Naive thymus-derived CD4-positive, alpha-beta T cell (primary cell): ENCODE data around the gene BICD2. TPM values are rescaled to one million over a fixed set of nuclear protein-coding genes. Genes with fewer than 3 reads are reported as not detected.
A peak's percentile ranks its signal among the peaks of the same experiment; 100 is the strongest.

Experiments used
- ATAC-seq: fragments of 150-1000 bp; cut with Tn5 transposase; 2 replicates; pipeline ENCODE4 v1.10.0; 2021; ENCODE audit warnings: mild to moderate bottlenecking, moderate library complexity
- CTCF ChIA-PET: fragments of 350-600 bp; sonication (Branson Sonifier 250); formaldehyde crosslinking; loops from one replicate; lab custom pipeline; 2021; ENCODE audit warnings: antibody characterized with exemption; lab: Charles Lee
- POLR2A ChIA-PET: fragments of 350-600 bp; sonication (Branson Sonifier 250); formaldehyde crosslinking; loops from one replicate; lab custom pipeline; 2021; ENCODE audit warnings: antibody characterized with exemption, inconsistent platforms; lab: Charles Lee
- DNase-seq, 9 donors: peaks; one replicate each; pipeline versions ENCODE4 v3.0.0 to v3.0.0-alpha.2; 2020 to 2022; ENCODE audit warnings: mixed read lengths in 1 of 9
- H3K27ac ChIP-seq: one replicate; pipeline ENCODE4 v1.7.0; 2013; ENCODE audit warnings: mild to moderate bottlenecking, low read depth, low read length, moderate library complexity
- H3K27me3 ChIP-seq, 2 donors: one replicate each; pipeline ENCODE4 v1.7.0; 2013; ENCODE audit warnings: low read length in 2 of 2, mild to moderate bottlenecking in 2 of 2, moderate library complexity in 2 of 2; ENCODE audit not compliant: control insufficient read depth in 2 of 2, insufficient read depth in 2 of 2
- H3K36me3 ChIP-seq, 3 experiments: 1 replicate in 2 of 3; 2 replicates in 1 of 3; pipeline ENCODE4 v1.7.0; 2013; ENCODE audit warnings: low read length in 3 of 3, mild to moderate bottlenecking in 3 of 3, moderate library complexity in 1 of 3; ENCODE audit not compliant: insufficient read depth in 3 of 3, control insufficient read depth in 2 of 3
- H3K4me1 ChIP-seq, 2 donors: one replicate each; pipeline ENCODE4 v1.7.0; 2013; ENCODE audit warnings: low read length in 2 of 2, mild to moderate bottlenecking in 2 of 2, moderate library complexity in 1 of 2; ENCODE audit not compliant: control insufficient read depth in 2 of 2, insufficient read depth in 2 of 2
- H3K4me3 ChIP-seq: 2 replicates; pipeline ENCODE4 v1.7.0; 2013; ENCODE audit warnings: mild to moderate bottlenecking, low read length
- H3K9me3 ChIP-seq, 3 experiments: 1 replicate in 2 of 3; 2 replicates in 1 of 3; pipeline ENCODE4 v1.7.0; 2013; ENCODE audit warnings: low read length in 3 of 3; ENCODE audit not compliant: control insufficient read depth in 2 of 3
- H3K27ac Mint-ChIP-seq, 9 donors: one replicate each; pipeline ENCODE4 v1.8.0; 2020 to 2022; ENCODE audit warnings: mixed read lengths in 9 of 9, mild to moderate bottlenecking in 8 of 9, moderate library complexity in 5 of 9, inconsistent platforms in 2 of 9
- H3K27me3 Mint-ChIP-seq, 5 donors: one replicate each; pipeline ENCODE4 v1.8.0; 2021 to 2022; ENCODE audit warnings: mixed read lengths in 5 of 5, mild to moderate bottlenecking in 1 of 5
- H3K36me3 Mint-ChIP-seq, 5 donors: one replicate each; pipeline ENCODE4 v1.8.0; 2020 to 2022; ENCODE audit warnings: mixed read lengths in 5 of 5, mild to moderate bottlenecking in 3 of 5, inconsistent platforms in 1 of 5
- H3K4me1 Mint-ChIP-seq, 7 donors: one replicate each; pipeline ENCODE4 v1.8.0; 2020 to 2022; ENCODE audit warnings: mixed read lengths in 7 of 7, mild to moderate bottlenecking in 3 of 7, inconsistent platforms in 1 of 7
- H3K4me3 Mint-ChIP-seq, 10 donors: one replicate each; pipeline ENCODE4 v1.8.0; 2020 to 2022; ENCODE audit warnings: mild to moderate bottlenecking in 10 of 10, mixed read lengths in 10 of 10, moderate library complexity in 6 of 10, inconsistent platforms in 2 of 10
- H3K9me3 Mint-ChIP-seq, 11 donors: one replicate each; pipeline ENCODE4 v1.8.0; 2020 to 2022; ENCODE audit warnings: mixed read lengths in 11 of 11, mild to moderate bottlenecking in 4 of 11, inconsistent platforms in 1 of 11, moderate library complexity in 1 of 11
- intact Hi-C, 2 donors: fragments of 100-400 bp; cut with micrococcal nuclease; formaldehyde crosslinking; loops; one replicate each; pipeline ENCODE4 v1.15.1; 2023
- polyA plus RNA-seq, 2 donors: library from polyadenylated mRNA; unstranded; fragments of 300-500 nt; fragmentation: Illumina TruSeq; gene quantifications; one replicate each; pipeline ENCODE4 v1.2.3, GENCODE V29; 2021
- total RNA-seq, 6 experiments: library from RNA in 5 of 6; stranded (reverse) in 5 of 6; gene quantifications; 1 replicate in 5 of 6; 2 replicates in 1 of 6; pipeline ENCODE4 v1.2.3 and lab custom pipeline; 2021 to 2026

BICD2 gene
- total and polyA plus RNA-seq, 7 experiments from 2014 or later, result 7.4 to 28.8 (median 27.4) TPM

- peak overlapping the region; percentile 80 for H3K27ac ChIP-seq
- Mint-ChIP-seq H3K27ac (peak overlapping the region; percentile 31 to 99 (median 79)), H3K9me3 (peaks cover 0 to 1% (median 0%) of the 10 kb centered on the region in 11 donors), H3K4me1 (peaks cover 44 to 63% (median 55%) of the 10 kb centered on the region in 7 donors), H3K27me3 (no peaks in the 10 kb centered on the region), H3K4me3 (peak overlapping the region; percentile 87 to 99 (median 95)), H3K36me3 (no peaks in the 10 kb centered on the region)
- CTCF ChIA-PET, result interaction anchor here (1.4 kb wide), 1 partner anchor 27 kb away, joined by 3 read pairs; no protein-coding TSS in a partner anchor
- intact Hi-C loops, result loop anchor here in 1 of 2 donors (10.0 kb wide), 2 partner anchors 1402 to 1962 kb away; partner anchors contain the start of gene AOPEP
- H3K27me3 ChIP-seq, result no peaks in the 10 kb centered on the region
- H3K36me3 ChIP-seq, result peaks cover 0 to 3% (median 0%) of the 10 kb centered on the region in 3 experiments
- POLR2A ChIA-PET, result interaction anchor here (0.6 to 3.4 kb wide), 8 partner anchors 9 to 693 kb away, joined by 3 to 25 read pairs (median 4); partner anchors contain the start of gene IPPK
- DNase-seq (no peak), ATAC-seq (no peak)
- H3K4me1 ChIP-seq, result peaks cover 24 to 33% of the 10 kb centered on the region in 2 donors
- no peaks in the 10 kb centered on the region for H3K9me3 ChIP-seq
- peak overlapping the region; percentile 74 for H3K4me3 ChIP-seq
Measured at GRCh38 chr9:92762781-92763708, 1.6 kb downstream of the BICD2 start.

- peaks cover 44 to 69% (median 56%) of the 10 kb centered on the region in 7 donors for H3K4me1 Mint-ChIP-seq
- CTCF ChIA-PET, result interaction anchor here (1.5 kb wide), 1 partner anchor 29 kb away, joined by 4 read pairs; no protein-coding TSS in a partner anchor
- POLR2A ChIA-PET, result interaction anchor here (1.0 to 3.4 kb wide), 2 partner anchors 14 to 92 kb away, joined by 3 to 25 read pairs; partner anchors contain the start of gene IPPK
- peak overlapping the region; percentile 87 to 99 (median 95) for H3K4me3 Mint-ChIP-seq
- Histone ChIP-seq H3K27me3 (no peaks in the 10 kb centered on the region), H3K36me3 (peaks cover 0 to 3% (median 0%) of the 10 kb centered on the region in 3 experiments), H3K4me3 (peak overlapping the region; percentile 74), H3K27ac (no peak overlapping the region), H3K9me3 (no peaks in the 10 kb centered on the region), H3K4me1 (peaks cover 24 to 33% of the 10 kb centered on the region in 2 donors)
- no peaks in the 10 kb centered on the region for H3K36me3 Mint-ChIP-seq
- H3K27me3 Mint-ChIP-seq, result no peaks in the 10 kb centered on the region
- DNase-seq, result no peak
- peaks cover 0 to under 1% (median 0%) of the 10 kb centered on the region in 11 donors for H3K9me3 Mint-ChIP-seq
- H3K27ac Mint-ChIP-seq, result peak overlapping the region; percentile 31 to 99 (median 72)
- ATAC-seq, result no peak
- intact Hi-C loops, result loop anchor here in 1 of 2 donors (10.0 kb wide), 2 partner anchors 1403 to 1963 kb away; partner anchors contain the start of gene AOPEP
Measured at GRCh38 chr9:92762196-92762595, 2.4 kb downstream of the BICD2 start.

- intact Hi-C loops, result loop anchor here in 1 of 2 donors (10.0 kb wide), 2 partner anchors 1403 to 1963 kb away; partner anchors contain the start of gene AOPEP
- Mint-ChIP-seq H3K36me3 (no peaks in the 10 kb centered on the region), H3K9me3 (no peaks in the 10 kb centered on the region), H3K27ac (peak overlapping the region in 7 of 9 donors; percentile 13 to 88 (median 29)), H3K4me1 (peaks cover 44 to 65% (median 55%) of the 10 kb centered on the region in 7 donors), H3K4me3 (peak overlapping the region; percentile 24 to 99 (median 87)), H3K27me3 (no peaks in the 10 kb centered on the region)
- no peak overlapping the region for H3K27ac ChIP-seq
- peaks cover 0 to 3% (median 0%) of the 10 kb centered on the region in 3 experiments for H3K36me3 ChIP-seq
- DNase-seq (no peak), ATAC-seq (no peak)
- ChIA-PET POLR2A (no interaction called here), CTCF (interaction anchor here (1.5 kb wide), 1 partner anchor 29 kb away, joined by 4 read pairs; no protein-coding TSS in a partner anchor)
- H3K4me3 ChIP-seq, result no peak overlapping the region
- H3K9me3 ChIP-seq, result no peaks in the 10 kb centered on the region
- peaks cover 24 to 33% of the 10 kb centered on the region in 2 donors for H3K4me1 ChIP-seq
- H3K27me3 ChIP-seq, result no peaks in the 10 kb centered on the region
Measured at GRCh38 chr9:92761686-92762085, 2.9 kb downstream of the BICD2 start.

GRCh38 chr9:92760494-92760893 is 4.1 kb downstream of the BICD2 start:
- Histone ChIP-seq H3K4me1 (peaks cover 16 to 26% of the 10 kb centered on the region in 2 donors), H3K9me3 (no peaks in the 10 kb centered on the region), H3K36me3 (peaks cover 0 to 3% (median 0%) of the 10 kb centered on the region in 3 experiments), H3K4me3 (no peak overlapping the region), H3K27me3 (no peaks in the 10 kb centered on the region), H3K27ac (no peak overlapping the region)
- Mint-ChIP-seq H3K4me3 (peak overlapping the region in 2 of 10 donors; percentile 20 to 28), H3K36me3 (peaks cover 1 to 5% (median 4%) of the 10 kb centered on the region in 5 donors), H3K4me1 (peaks cover 39 to 58% (median 48%) of the 10 kb centered on the region in 7 donors), H3K27ac (peak overlapping the region in 4 of 9 donors; percentile 7 to 79 (median 26)), H3K27me3 (no peaks in the 10 kb centered on the region), H3K9me3 (peaks cover 0 to 2% (median 0%) of the 10 kb centered on the region in 11 donors)
- ATAC-seq (no peak), DNase-seq (no peak)
- intact Hi-C loops, result loop anchor here in 1 of 2 donors (10.0 kb wide), 2 partner anchors 1404 to 1964 kb away; partner anchors contain the start of gene AOPEP
- ChIA-PET POLR2A (interaction anchor here (0.6 kb wide), 1 partner anchor 18 kb away, joined by 4 read pairs; no protein-coding TSS in a partner anchor), CTCF (interaction anchor here (2.4 kb wide), 1 partner anchor 43 kb away, joined by 7 read pairs; no protein-coding TSS in a partner anchor)

GRCh38 chr9:92760070-92760469 is 4.6 kb downstream of the BICD2 start:
- no peak for ATAC-seq
- ChIA-PET POLR2A (no interaction called here), CTCF (interaction anchor here (2.4 kb wide), 1 partner anchor 43 kb away, joined by 7 read pairs; no protein-coding TSS in a partner anchor)
- H3K27me3 Mint-ChIP-seq, result no peaks in the 10 kb centered on the region
- Histone ChIP-seq H3K27me3 (no peaks in the 10 kb centered on the region), H3K36me3 (peaks cover 0 to 3% (median 0%) of the 10 kb centered on the region in 3 experiments), H3K27ac (no peak overlapping the region), H3K9me3 (no peaks in the 10 kb centered on the region), H3K4me1 (peaks cover 15 to 24% of the 10 kb centered on the region in 2 donors), H3K4me3 (no peak overlapping the region)
- intact Hi-C loops, result loop anchor here in 1 of 2 donors (10.0 kb wide), 2 partner anchors 1405 to 1965 kb away; partner anchors contain the start of gene AOPEP
- peaks cover 5 to 8% (median 7%) of the 10 kb centered on the region in 5 donors for H3K36me3 Mint-ChIP-seq
- DNase-seq, result no peak
- peaks cover 39 to 60% (median 52%) of the 10 kb centered on the region in 7 donors for H3K4me1 Mint-ChIP-seq
- H3K9me3 Mint-ChIP-seq, result peaks cover 0 to 5% (median 0%) of the 10 kb centered on the region in 11 donors
- H3K4me3 Mint-ChIP-seq, result no peak overlapping the region
- no peak overlapping the region for H3K27ac Mint-ChIP-seq

- H3K27me3 Mint-ChIP-seq, result no peaks in the 10 kb centered on the region
- CTCF ChIA-PET, result interaction anchor here (2.4 kb wide), 1 partner anchor 42 kb away, joined by 7 read pairs; no protein-coding TSS in a partner anchor
- H3K27ac Mint-ChIP-seq, result peak overlapping the region in 3 of 9 donors; percentile 20 to 76 (median 29)
Measured at GRCh38 chr9:92759446-92759845, 5.2 kb downstream of the BICD2 start.

More at GRCh38 chr9:92759446-92759845, 5.2 kb downstream of the BICD2 start:
- POLR2A ChIA-PET, result no interaction called here
- ATAC-seq (no peak), DNase-seq (no peak)
- peaks cover 15 to 24% of the 10 kb centered on the region in 2 donors for H3K4me1 ChIP-seq
- intact Hi-C loops, result no loop called here
- Mint-ChIP-seq H3K4me3 (no peak overlapping the region), H3K4me1 (peaks cover 39 to 63% (median 54%) of the 10 kb centered on the region in 7 donors), H3K36me3 (peaks cover 5 to 10% (median 7%) of the 10 kb centered on the region in 5 donors), H3K9me3 (peaks cover 0 to 5% (median 0%) of the 10 kb centered on the region in 11 donors)
- H3K27me3 ChIP-seq, result no peaks in the 10 kb centered on the region
- no peak overlapping the region for H3K27ac ChIP-seq
- H3K4me3 ChIP-seq, result no peak overlapping the region
- no peaks in the 10 kb centered on the region for H3K9me3 ChIP-seq
- H3K36me3 ChIP-seq, result peaks cover 0 to 2% (median 0%) of the 10 kb centered on the region in 3 experiments
